Measurements from ENCODE around the gene CCDC80. TPM values are rescaled to one million over a fixed set of nuclear protein-coding genes. Genes with fewer than 3 reads are reported as not detected.

CCDC80 gene
- 10 to 100 TPM; 12.2 to 53.5 (median 22.5) TPM for total RNA-seq
- 1 to 10 TPM; 1.3 to 4.6 (median 4.2) TPM for polyA plus RNA-seq
- long read RNA-seq, donor 1, full-length matches to known transcripts: 1 of 10 reads
- long read RNA-seq, donor 1, partial matches to known transcripts: 4 of 10 reads
- long read RNA-seq, donor 1, other reads (novel, unspliced or antisense): 5 of 10 reads
- long read RNA-seq, donor 2, partial matches to known transcripts: 5 of 7 reads
- long read RNA-seq, donor 2, other reads (novel, unspliced or antisense): 2 of 7 reads

GRCh38 chr3:112640930-112641801 is at the start of gene CCDC80:
Gene CCDC80 (minus strand): TSS chr3:112641143. CDS start chr3:112639905, 1,238 bp downstream.
- ATAC-seq: peak; percentile 38 to 58 (median 42)
- TF ChIP-seq CTCF (IDR thresholded peaks at IDR 0.05): no peak
- no peaks in the 10 kb centered on the region for H3K9me3 ChIP-seq
- WGBS, 3 donors: 3 to 6% (median 4%) methylated on average over 6 of the region's 6 CpGs
- peaks cover 6% of the 10 kb centered on the region for H3K4me1 ChIP-seq
- intact Hi-C loops (cut with DNase I): loop anchor here in 1 of 2 donors (5.0 kb wide), 2 partner anchors 176 to 341 kb away; no protein-coding TSS in a partner anchor
- no peaks in the 10 kb centered on the region for H3K27me3 ChIP-seq (ENCODE audit: insufficient read depth in 3 of 3, low read length in 2 of 3)
- no peaks in the 10 kb centered on the region for H3K36me3 ChIP-seq (ENCODE audit: insufficient read depth in 1 of 2, low read depth in 1 of 2)
- H3K4me3 ChIP-seq: peak within 1 kb of the TSS; percentile 54
- no peak for DNase-seq
- H3K27ac ChIP-seq: peak within 1 kb of the TSS; percentile 44

- WGBS, 3 donors: 81 to 93% (median 85%) methylated on average over 2 of the region's 2 CpGs
- Histone ChIP-seq H3K27me3 (ENCODE audit: insufficient read depth in 3 of 3, low read length in 2 of 3) (peaks cover 0 to 2% (median 0%) of the 10 kb centered on the region in 3 donors), H3K4me1 (no peaks in the 10 kb centered on the region), H3K27ac (no peak overlapping the region), H3K36me3 (ENCODE audit: insufficient read depth in 1 of 2, low read depth in 1 of 2) (no peaks in the 10 kb centered on the region), H3K4me3 (no peak overlapping the region), H3K9me3 (no peaks in the 10 kb centered on the region)
- TF ChIP-seq CTCF (IDR thresholded peaks at IDR 0.05): no peak
- ATAC-seq: no peak
- DNase-seq: no peak
- intact Hi-C loops (cut with DNase I): no loop called here
These were observed 49.0 kb upstream of the CCDC80 start for GRCh38 chr3:112689989-112690388.

- ATAC-seq: no peak
- Histone ChIP-seq H3K9me3 (no peaks in the 10 kb centered on the region), H3K4me1 (no peaks in the 10 kb centered on the region), H3K27ac (no peak overlapping the region), H3K4me3 (no peak overlapping the region), H3K36me3 (ENCODE audit: insufficient read depth in 1 of 2, low read depth in 1 of 2) (no peaks in the 10 kb centered on the region), H3K27me3 (ENCODE audit: insufficient read depth in 3 of 3, low read length in 2 of 3) (peaks cover 0 to 2% (median 0%) of the 10 kb centered on the region in 3 donors)
- DNase-seq: no peak
- intact Hi-C loops (cut with DNase I): no loop called here
- WGBS, 3 donors: 52 to 61% (median 53%) methylated on average over 1 of the region's 1 CpG
- no peak for TF ChIP-seq CTCF (IDR thresholded peaks at IDR 0.05)
These were observed 48.4 kb upstream of the CCDC80 start for GRCh38 chr3:112689385-112689784.

GRCh38 chr3:112688819-112689218 is 47.9 kb upstream of the CCDC80 start:
- H3K27ac ChIP-seq: no peak overlapping the region
- TF ChIP-seq CTCF (IDR thresholded peaks at IDR 0.05): no peak
- H3K9me3 ChIP-seq: no peaks in the 10 kb centered on the region
- H3K27me3 ChIP-seq (ENCODE audit: insufficient read depth in 3 of 3, low read length in 2 of 3): peaks cover 0 to 2% (median 0%) of the 10 kb centered on the region in 3 donors
- no peaks in the 10 kb centered on the region for H3K4me1 ChIP-seq
- no peaks in the 10 kb centered on the region for H3K36me3 ChIP-seq (ENCODE audit: insufficient read depth in 1 of 2, low read depth in 1 of 2)
- no peak overlapping the region for H3K4me3 ChIP-seq
- 64 to 86% (median 71%) methylated on average over 2 of the region's 2 CpGs for WGBS, 3 donors
- ATAC-seq (no peak), DNase-seq (no peak)
- intact Hi-C loops (cut with DNase I): no loop called here
